HG02588 (cell line): Measurements from ENCODE around the gene MIA2.

Source experiments
- ATAC-seq: cut with Tn5 transposase; IDR thresholded peaks from one replicate; pipeline ENCODE4 v1.9.1; 2021; ENCODE audit warnings: mild to moderate bottlenecking, moderate library complexity; ENCODE audit not compliant: unreplicated experiment

The MIA2 gene

GRCh38 chr14:39432179-39432618 is 198.5 kb downstream of the MIA2 start, which contains the start of gene FBXO33:
Gene FBXO33 (minus strand): TSS chr14:39432433. CDS start chr14:39432162, 271 bp downstream.
- ATAC-seq: peak; percentile 81

GRCh38 chr14:39432619-39433451 is 199.1 kb downstream of the MIA2 start:
- peak; percentile 67 for ATAC-seq

GRCh38 chr14:39433452-39433813 is 199.7 kb downstream of the MIA2 start:
- no peak for ATAC-seq

GRCh38 chr14:39434401-39434800 is 200.7 kb downstream of the MIA2 start:
- no peak for ATAC-seq

GRCh38 chr14:39435241-39435640 is 201.5 kb downstream of the MIA2 start:
- ATAC-seq: no peak
